Tibial artery (tissue), 4 donors: Measurements from ENCODE around the gene CCNO.

Experiments
- DNase-seq, 2 donors: peaks; one replicate each; pipeline ENCODE4 v3.0.0-alpha.2; 2019
- H3K27ac ChIP-seq, 2 donors: fragments of 200-600 bp; sonication (generic) in 1 of 2; 1 replicate in 1 of 2; 2 replicates in 1 of 2; pipeline ENCODE4 v1.5.1; 2018 to 2019; ENCODE audit warnings: mild to moderate bottlenecking in 1 of 2
- H3K27me3 ChIP-seq, 2 donors: fragments of 200-600 bp; sonication (generic) in 1 of 2; one replicate each; pipeline versions ENCODE4 v1.5.1 to v1.6.0; 2016 to 2019
- H3K36me3 ChIP-seq, 3 donors: fragments of 200-600 bp; sonication (generic) in 2 of 3; one replicate each; pipeline ENCODE4 v1.5.1; 2016 to 2019; ENCODE audit warnings: mild to moderate bottlenecking in 2 of 3
- H3K4me1 ChIP-seq, 4 donors: fragments of 200-600 bp; sonication (generic) in 2 of 4; 1 replicate in 3 of 4; 2 replicates in 1 of 4; pipeline ENCODE4 v1.5.1; 2016 to 2019
- H3K4me3 ChIP-seq, 2 donors: fragments of 200-600 bp; sonication (generic) in 1 of 2; 1 replicate in 1 of 2; 2 replicates in 1 of 2; pipeline ENCODE4 v1.5.1; 2018 to 2019; ENCODE audit warnings: mild to moderate bottlenecking in 2 of 2
- H3K9me3 ChIP-seq, 3 donors: fragments of 200-600 bp; sonication (generic) in 1 of 3; one replicate each; pipeline ENCODE4 v1.5.1; 2016 to 2019
- CTCF ChIP-seq, 2 experiments: fragments of 200-600 bp in 1 of 2; fragments of 450-650 bp in 1 of 2; IDR thresholded peaks; one replicate each; pipeline ENCODE4 v1.5.1; 2017 to 2019; ENCODE audit warnings: antibody characterized with exemption in 2 of 2, mild to moderate bottlenecking in 1 of 2, moderate library complexity in 1 of 2
- intact Hi-C: fragments of 100-400 bp; cut with DNase I; formaldehyde crosslinking; loops from one replicate; pipeline ENCODE4 v1.15.0; 2023; ENCODE audit warnings: low total_unique reads

CCNO gene

GRCh38 chr5:55220433-55221185 is 12.8 kb downstream of the CCNO start:
- intact Hi-C loops: no loop called here
- Histone ChIP-seq H3K4me3 (peak overlapping the region; percentile 23 to 43), H3K4me1 (peaks cover 0 to 12% (median 11%) of the 10 kb centered on the region in 4 donors), H3K27ac (no peak overlapping the region), H3K36me3 (no peaks in the 10 kb centered on the region), H3K9me3 (no peaks in the 10 kb centered on the region), H3K27me3 (peaks cover 3 to 68% of the 10 kb centered on the region in 2 donors)
- no peak for TF ChIP-seq CTCF (IDR thresholded peaks at IDR 0.05)
- no peak for DNase-seq

GRCh38 chr5:55219770-55220169 is 13.6 kb downstream of the CCNO start:
- intact Hi-C loops: no loop called here

DNA sequence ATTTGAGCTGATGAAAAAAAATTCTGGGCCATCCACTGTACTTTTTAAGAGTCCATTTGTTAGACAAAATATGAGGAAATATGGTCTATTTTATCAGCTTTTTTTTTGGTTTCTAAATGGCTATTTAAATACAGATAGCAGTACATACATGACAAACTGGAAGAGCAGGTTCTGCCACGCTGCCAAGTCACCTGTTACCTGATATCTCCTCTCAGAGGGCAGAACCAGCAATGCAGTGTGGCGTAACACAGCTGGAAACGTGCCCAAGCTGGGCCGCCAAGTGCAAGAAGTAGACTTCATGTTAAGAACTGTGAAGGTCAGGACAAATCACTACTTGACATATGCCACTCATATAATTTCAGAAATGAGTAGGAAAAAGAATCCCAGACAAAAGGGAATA is 14.4 kb downstream of the CCNO start:
- peaks cover 0 to 12% (median 11%) of the 10 kb centered on the region in 4 donors for H3K4me1 ChIP-seq
- no peak overlapping the region for H3K4me3 ChIP-seq
- no peak for DNase-seq
- H3K36me3 ChIP-seq: no peaks in the 10 kb centered on the region
- intact Hi-C loops: no loop called here
- peaks cover 0 to 52% of the 10 kb centered on the region in 2 donors for H3K27me3 ChIP-seq
- no peaks in the 10 kb centered on the region for H3K9me3 ChIP-seq
- H3K27ac ChIP-seq: no peak overlapping the region
- no peak for TF ChIP-seq CTCF (IDR thresholded peaks at IDR 0.05)

More at GRCh38 chr5:55219770-55220169, 13.6 kb downstream of the CCNO start:
- Histone ChIP-seq H3K4me3 (no peak overlapping the region), H3K27ac (no peak overlapping the region), H3K27me3 (peaks cover 3 to 60% of the 10 kb centered on the region in 2 donors), H3K36me3 (no peaks in the 10 kb centered on the region), H3K9me3 (no peaks in the 10 kb centered on the region), H3K4me1 (peaks cover 0 to 12% (median 11%) of the 10 kb centered on the region in 4 donors)
- no peak for DNase-seq
- TF ChIP-seq CTCF (IDR thresholded peaks at IDR 0.05): no peak

GRCh38 chr5:55211184-55211874 is 22.1 kb downstream of the CCNO start:
- no peak overlapping the region for H3K27ac ChIP-seq
- H3K27me3 ChIP-seq: no peaks in the 10 kb centered on the region
- H3K4me1 ChIP-seq: no peaks in the 10 kb centered on the region
- TF ChIP-seq CTCF (IDR thresholded peaks at IDR 0.05): no peak
- no peaks in the 10 kb centered on the region for H3K9me3 ChIP-seq
- intact Hi-C loops: no loop called here
- no peak for DNase-seq
- no peak overlapping the region for H3K4me3 ChIP-seq
- no peaks in the 10 kb centered on the region for H3K36me3 ChIP-seq

- TF ChIP-seq CTCF (IDR thresholded peaks at IDR 0.05): no peak
- intact Hi-C loops: no loop called here
- H3K36me3 ChIP-seq: no peaks in the 10 kb centered on the region
- DNase-seq: no peak
- no peak overlapping the region for H3K27ac ChIP-seq
- H3K9me3 ChIP-seq: no peaks in the 10 kb centered on the region
- H3K4me1 ChIP-seq: no peaks in the 10 kb centered on the region
- H3K27me3 ChIP-seq: peaks cover 0 to 14% of the 10 kb centered on the region in 2 donors
- no peak overlapping the region for H3K4me3 ChIP-seq
Measured at GRCh38 chr5:55205001-55205400, 28.4 kb downstream of the CCNO start.
